Neural crest cell (in vitro differentiated cells): ENCODE data around the gene CADPS. TPM values are rescaled to one million over a fixed set of nuclear protein-coding genes. Genes with fewer than 3 reads are reported as not detected.
A peak's percentile ranks its signal among the peaks of the same experiment; 100 is the strongest.

Source experiments
- DNase-seq: peaks from one replicate; pipeline ENCODE4 v3.0.0; 2021; ENCODE audit warnings: low read depth, mixed read lengths, low spot score
- H3K27ac Mint-ChIP-seq: one replicate; pipeline ENCODE4 v1.8.0; 2021; ENCODE audit warnings: mild to moderate bottlenecking, mixed read lengths; ENCODE audit not compliant: unreplicated experiment
- H3K27me3 Mint-ChIP-seq: 2 replicates; pipeline ENCODE4 v1.8.0; 2021; ENCODE audit warnings: low read depth, mild to moderate bottlenecking, mixed read lengths
- H3K36me3 Mint-ChIP-seq: 2 replicates; pipeline ENCODE4 v1.8.0; 2021; ENCODE audit warnings: low read depth, mild to moderate bottlenecking, mixed read lengths
- H3K4me1 Mint-ChIP-seq: 2 replicates; pipeline ENCODE4 v1.8.0; 2021; ENCODE audit warnings: mixed read lengths
- H3K4me3 Mint-ChIP-seq: one replicate; pipeline ENCODE4 v1.8.0; 2021; ENCODE audit warnings: mild to moderate bottlenecking, mixed read lengths
- H3K9me3 Mint-ChIP-seq: 2 replicates; pipeline ENCODE4 v1.8.0; 2021; ENCODE audit warnings: mixed read lengths
- long read RNA-seq: library from polyadenylated mRNA; unstranded; transcript quantifications from one replicate; pipeline ENCODE4 v2.0.0, GENCODE V29; 2020
- total RNA-seq: library from RNA; stranded (reverse); gene quantifications from 2 replicates; pipeline ENCODE4 v1.2.1, GENCODE V29; 2021
- TF ChIP-seq, protein P1 (sequence below): fragments of 200-600 bp; sonication (generic); conservative IDR thresholded peaks from 2 replicates; pipeline ENCODE4 v1.5.0; 2021; ENCODE audit warnings: antibody characterized with exemption, mild to moderate bottlenecking

Gene CADPS
- 8.5 and 9.3 TPM in 2 replicates for total RNA-seq
- long read RNA-seq, partial matches to known transcripts: 0 of 2 reads
- long read RNA-seq, other reads (novel, unspliced or antisense): 2 of 2 reads

DNA sequence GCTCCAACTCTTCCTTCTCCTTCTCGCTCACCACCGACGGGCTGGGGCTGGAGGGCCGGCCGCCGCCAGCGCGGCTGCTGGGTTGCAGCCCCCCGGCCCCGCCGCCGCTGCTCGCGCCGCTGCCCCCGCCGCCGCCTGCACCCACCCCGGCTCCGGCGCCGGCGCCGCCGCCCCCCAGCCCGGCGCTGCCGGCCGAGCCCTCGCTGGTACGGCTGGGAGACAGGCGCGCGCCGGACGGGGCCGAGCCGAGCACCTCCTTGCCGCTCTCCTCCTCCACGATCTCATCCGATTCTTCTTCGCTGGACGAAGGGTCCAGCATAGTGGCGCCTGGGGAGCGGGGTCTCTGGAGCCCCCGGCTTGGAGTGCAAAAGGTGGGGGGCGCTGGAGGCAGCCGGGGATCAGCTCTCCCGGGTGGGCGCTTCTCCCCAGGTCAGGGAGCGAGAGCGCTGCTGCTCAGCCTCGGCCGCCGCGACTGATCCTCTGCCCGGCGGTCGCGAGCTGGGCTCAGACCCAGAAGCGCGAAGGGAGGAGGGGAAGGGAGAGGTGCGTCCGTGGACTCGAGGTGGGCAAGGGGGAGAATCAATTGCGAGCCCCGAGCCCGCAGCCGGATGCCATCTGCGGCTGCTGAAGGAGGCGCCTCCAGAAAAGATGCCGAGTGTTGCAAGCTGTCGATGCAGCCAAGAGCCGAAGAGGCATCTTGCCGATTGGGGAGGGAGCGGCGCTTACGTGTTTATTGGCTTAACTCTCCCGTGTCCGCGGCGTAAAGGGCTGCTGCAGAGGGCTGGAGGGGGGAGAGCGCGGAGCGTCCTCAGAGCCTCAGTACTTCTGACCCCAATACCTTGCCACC is at the start of gene CADPS:
Gene CADPS (minus strand): TSS at position 706 of the 847 bp plus-strand sequence. CDS start 387 bp downstream, at position 319.
- no peaks in the 10 kb centered on the region for H3K36me3 Mint-ChIP-seq
- TF ChIP-seq, protein P1, sequence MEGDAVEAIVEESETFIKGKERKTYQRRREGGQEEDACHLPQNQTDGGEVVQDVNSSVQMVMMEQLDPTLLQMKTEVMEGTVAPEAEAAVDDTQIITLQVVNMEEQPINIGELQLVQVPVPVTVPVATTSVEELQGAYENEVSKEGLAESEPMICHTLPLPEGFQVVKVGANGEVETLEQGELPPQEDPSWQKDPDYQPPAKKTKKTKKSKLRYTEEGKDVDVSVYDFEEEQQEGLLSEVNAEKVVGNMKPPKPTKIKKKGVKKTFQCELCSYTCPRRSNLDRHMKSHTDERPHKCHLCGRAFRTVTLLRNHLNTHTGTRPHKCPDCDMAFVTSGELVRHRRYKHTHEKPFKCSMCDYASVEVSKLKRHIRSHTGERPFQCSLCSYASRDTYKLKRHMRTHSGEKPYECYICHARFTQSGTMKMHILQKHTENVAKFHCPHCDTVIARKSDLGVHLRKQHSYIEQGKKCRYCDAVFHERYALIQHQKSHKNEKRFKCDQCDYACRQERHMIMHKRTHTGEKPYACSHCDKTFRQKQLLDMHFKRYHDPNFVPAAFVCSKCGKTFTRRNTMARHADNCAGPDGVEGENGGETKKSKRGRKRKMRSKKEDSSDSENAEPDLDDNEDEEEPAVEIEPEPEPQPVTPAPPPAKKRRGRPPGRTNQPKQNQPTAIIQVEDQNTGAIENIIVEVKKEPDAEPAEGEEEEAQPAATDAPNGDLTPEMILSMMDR: no peak
- no peaks in the 10 kb centered on the region for H3K9me3 Mint-ChIP-seq
- DNase-seq: peak; percentile 12
- H3K27ac Mint-ChIP-seq: no peak within 1 kb of the TSS
- peaks cover 91% of the 10 kb centered on the region for H3K27me3 Mint-ChIP-seq
- H3K4me3 Mint-ChIP-seq: peak within 1 kb of the TSS; percentile 90
- H3K4me1 Mint-ChIP-seq: peaks cover 21% of the 10 kb centered on the region

DNA sequence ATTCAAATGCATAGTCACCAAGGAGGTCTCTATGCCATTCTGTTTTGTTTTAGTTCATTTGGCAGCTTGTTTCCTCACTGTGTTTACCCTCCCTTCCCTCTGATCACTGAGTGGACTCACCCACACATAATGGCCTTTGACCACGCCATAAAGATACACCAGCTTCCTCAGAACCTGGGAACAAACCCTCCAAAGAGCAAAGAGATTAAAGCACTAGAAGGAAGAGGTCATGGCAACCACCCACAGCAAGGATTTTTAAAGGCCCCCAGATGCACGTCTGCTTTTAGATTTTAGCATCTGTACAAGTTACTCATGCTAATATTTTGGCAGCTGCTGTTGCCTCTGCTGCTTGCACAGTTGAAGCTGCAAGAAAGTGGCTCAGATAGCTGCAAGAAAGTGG is 47.9 kb upstream of the CADPS start:
- Mint-ChIP-seq H3K4me1 (peaks cover 9% of the 10 kb centered on the region), H3K4me3 (no peak overlapping the region), H3K27ac (no peak overlapping the region), H3K36me3 (no peaks in the 10 kb centered on the region), H3K27me3 (peaks cover 9% of the 10 kb centered on the region), H3K9me3 (no peaks in the 10 kb centered on the region)
- TF ChIP-seq, protein P1: no peak
- DNase-seq: no peak

DNA sequence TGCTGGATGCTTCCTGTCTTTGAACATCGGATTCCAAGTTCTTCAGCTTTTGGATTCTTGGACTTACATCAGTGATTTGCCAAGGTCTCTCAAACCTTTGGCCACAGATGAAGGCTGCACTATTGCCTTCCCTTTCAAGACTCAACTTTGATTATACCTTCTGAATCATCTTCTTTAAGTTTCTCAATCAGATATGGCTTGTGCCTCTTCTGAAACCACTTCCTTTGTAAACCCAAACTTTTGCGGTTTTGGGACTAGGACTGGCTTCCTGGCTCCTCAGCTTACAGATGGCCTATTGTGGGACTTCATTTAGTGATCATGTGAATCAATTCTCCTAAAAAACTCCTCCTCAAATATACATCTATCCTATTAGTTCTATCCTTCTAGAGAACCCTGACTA is 47.1 kb upstream of the CADPS start:
- Mint-ChIP-seq H3K27ac (no peak overlapping the region), H3K27me3 (peaks cover 5% of the 10 kb centered on the region), H3K4me3 (no peak overlapping the region), H3K9me3 (no peaks in the 10 kb centered on the region), H3K4me1 (peaks cover 9% of the 10 kb centered on the region), H3K36me3 (no peaks in the 10 kb centered on the region)
- no peak for DNase-seq
- TF ChIP-seq, protein P1: no peak

DNA sequence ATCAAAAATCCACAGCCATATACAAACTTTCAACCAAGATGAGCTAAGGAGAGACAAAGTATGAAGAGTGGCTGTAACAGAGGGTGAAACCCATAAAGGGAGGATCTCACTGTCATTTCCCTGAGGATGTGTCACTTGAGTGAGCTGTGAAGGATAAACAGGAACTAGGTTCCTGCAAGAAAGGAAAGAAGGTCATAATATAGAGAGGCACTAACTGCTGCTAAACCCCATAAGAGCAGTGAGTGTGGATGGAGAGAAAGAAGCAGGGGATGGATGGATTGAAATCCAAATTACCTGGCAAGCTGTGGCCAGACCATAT is 45.2 kb upstream of the CADPS start:
- Mint-ChIP-seq H3K36me3 (no peaks in the 10 kb centered on the region), H3K4me3 (no peak overlapping the region), H3K4me1 (peaks cover 9% of the 10 kb centered on the region), H3K27me3 (peaks cover 5% of the 10 kb centered on the region), H3K9me3 (peaks cover 4% of the 10 kb centered on the region), H3K27ac (no peak overlapping the region)
- TF ChIP-seq, protein P1: no peak
- no peak for DNase-seq

DNA sequence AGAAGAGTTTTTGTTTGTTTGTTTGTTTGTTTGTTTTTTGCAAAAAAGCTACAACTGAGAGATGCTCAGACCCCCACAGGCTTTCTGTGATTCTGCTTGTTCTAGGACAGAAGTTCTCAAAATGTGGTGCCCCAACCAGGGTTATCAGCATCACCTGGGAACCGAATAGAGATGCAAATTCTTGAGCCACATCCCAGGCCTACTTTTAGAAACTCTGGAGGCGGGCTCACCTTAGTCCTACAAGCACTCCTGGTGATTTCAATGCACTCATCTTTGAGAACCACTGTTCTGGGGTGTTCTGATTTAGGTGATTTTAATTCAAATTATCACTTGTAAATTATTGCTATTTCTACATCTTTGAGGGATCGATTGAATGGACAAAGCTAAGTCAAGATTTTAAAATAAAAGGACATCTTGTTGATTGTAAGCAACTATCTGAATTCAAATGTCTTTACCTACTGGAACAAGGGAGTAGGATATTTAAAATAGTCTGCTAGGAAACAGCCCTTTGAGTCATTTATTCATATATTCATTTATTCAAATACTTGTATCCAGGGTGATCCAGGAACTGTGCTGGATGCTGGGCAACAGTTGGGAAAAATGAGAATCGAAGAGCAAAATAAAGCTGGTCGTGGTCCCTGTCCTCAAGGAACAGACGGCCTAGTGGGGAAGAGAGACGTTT is 44.7 kb upstream of the CADPS start:
- Mint-ChIP-seq H3K36me3 (no peaks in the 10 kb centered on the region), H3K4me3 (no peak overlapping the region), H3K9me3 (peaks cover 4% of the 10 kb centered on the region), H3K27me3 (peaks cover 5% of the 10 kb centered on the region), H3K4me1 (peaks cover 9% of the 10 kb centered on the region), H3K27ac (no peak overlapping the region)
- DNase-seq: no peak
- TF ChIP-seq, protein P1: no peak
